ENCODE data around the gene WDR35.
"Not testable (repeated sequence)": the region's sequence is repeated elsewhere in the genome, so short reads cannot be mapped to it uniquely, and the experiment has no call there.

The WDR35 gene

DNA sequence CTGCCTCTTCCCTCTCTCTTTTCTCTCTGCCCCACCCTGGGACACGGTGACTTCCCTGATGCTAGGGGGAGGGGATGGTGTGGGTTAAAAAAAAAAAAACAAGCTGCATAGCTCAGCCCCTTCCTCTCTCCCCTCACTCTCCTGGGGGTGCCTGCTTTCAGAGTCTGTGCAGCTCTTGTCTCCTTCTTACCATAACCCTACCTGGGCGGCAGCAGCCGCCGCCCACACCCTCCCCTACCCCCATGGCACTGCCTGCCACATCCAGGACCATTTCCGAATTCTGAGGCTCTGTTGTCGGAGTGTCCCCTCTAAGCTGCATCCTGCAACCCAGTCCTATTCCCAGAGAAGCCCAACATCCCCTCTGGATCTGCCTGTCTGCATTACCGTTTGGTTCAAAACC lies 104.1 kb downstream of the WDR35 start:
- H3K9me3 ChIP-seq (ENCODE audit: low read length): no peaks in the 10 kb centered on the region
- no peaks in the 10 kb centered on the region for H3K4me1 ChIP-seq (ENCODE audit: insufficient read depth, low read length)
- H3K36me3 ChIP-seq (ENCODE audit: insufficient read depth, low read length): no peaks in the 10 kb centered on the region
- no peak overlapping the region for H3K9ac ChIP-seq (ENCODE audit: low read length)
- no peak overlapping the region for H3K27ac ChIP-seq (ENCODE audit: low read depth, low read length)
- no peak overlapping the region for H3K4me3 ChIP-seq (ENCODE audit: low read depth in 1 of 2, low read length in 2 of 2)
- H3K27me3 ChIP-seq (ENCODE audit: control insufficient read depth in 1 of 2, insufficient read depth in 2 of 2, low read length in 2 of 2): no peaks in the 10 kb centered on the region

DNA sequence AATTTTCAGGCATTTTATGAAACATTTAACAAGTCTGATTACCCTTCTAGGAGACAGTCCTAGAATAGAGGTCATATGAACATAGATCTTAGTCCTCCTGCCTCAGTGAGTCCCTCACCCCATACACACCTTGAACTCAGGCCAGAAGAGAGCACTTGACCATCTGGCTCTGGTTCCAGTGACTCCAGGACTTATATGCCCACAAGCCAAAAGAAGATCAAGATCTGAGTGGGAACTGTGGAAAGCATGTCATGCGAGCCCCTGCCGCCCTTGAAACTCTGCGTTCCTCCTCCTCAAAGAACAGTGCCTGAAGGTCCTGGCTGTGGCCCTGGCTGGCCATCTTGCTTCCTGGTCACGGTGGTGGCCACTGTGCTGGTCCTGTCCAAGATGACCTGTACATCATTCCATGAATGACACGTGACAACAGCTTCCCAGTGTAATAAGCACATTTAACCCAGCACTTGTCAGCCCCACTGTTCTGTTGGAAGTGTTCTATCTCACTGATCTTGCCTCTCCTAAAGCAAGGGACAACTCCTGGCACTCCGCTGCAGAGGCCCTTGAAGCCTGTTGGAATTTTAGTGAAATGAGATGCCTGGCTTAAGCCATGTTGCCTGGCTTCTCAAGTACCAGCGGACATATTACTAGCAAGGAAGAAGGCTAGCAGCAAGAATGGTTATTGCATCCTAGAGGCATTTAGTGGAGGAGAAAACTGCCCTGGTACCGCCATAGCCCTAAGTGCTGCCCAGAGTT lies 105.8 kb downstream of the WDR35 start:
- H3K27ac ChIP-seq (ENCODE audit: low read depth, low read length): no peak overlapping the region
- no peaks in the 10 kb centered on the region for H3K36me3 ChIP-seq (ENCODE audit: insufficient read depth, low read length)

DNA sequence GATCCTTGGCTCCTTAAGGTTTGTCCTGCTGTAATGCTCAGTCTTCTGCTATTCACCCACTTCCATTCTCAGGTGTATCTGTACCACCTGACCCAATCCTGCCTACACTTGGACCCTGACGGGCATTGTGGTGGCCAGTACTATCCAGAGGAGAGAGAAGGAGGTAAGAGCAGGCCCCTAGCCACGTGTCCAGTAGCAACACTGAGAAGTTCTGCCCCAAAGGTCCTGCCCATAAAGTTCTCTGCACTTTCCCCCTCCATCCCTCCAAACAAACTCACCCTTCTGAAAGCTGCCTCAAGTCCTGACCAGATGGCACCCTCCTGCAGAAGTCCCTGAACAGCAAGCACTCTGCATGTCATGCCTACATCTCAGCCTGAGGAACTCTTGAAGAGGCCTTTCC lies 106.4 kb downstream of the WDR35 start:
- Histone ChIP-seq H3K9me3 (ENCODE audit: low read length) (no peaks in the 10 kb centered on the region), H3K4me3 (ENCODE audit: low read depth in 1 of 2, low read length in 2 of 2) (no peak overlapping the region), H3K27ac (ENCODE audit: low read depth, low read length) (no peak overlapping the region), H3K27me3 (ENCODE audit: control insufficient read depth in 1 of 2, insufficient read depth in 2 of 2, low read length in 2 of 2) (no peaks in the 10 kb centered on the region), H3K36me3 (ENCODE audit: insufficient read depth, low read length) (no peaks in the 10 kb centered on the region), H3K9ac (ENCODE audit: low read length) (no peak overlapping the region), H3K4me1 (ENCODE audit: insufficient read depth, low read length) (no peaks in the 10 kb centered on the region)

More for the DNA sequence above, 105.8 kb downstream of the WDR35 start:
- Histone ChIP-seq H3K4me3 (ENCODE audit: low read depth in 1 of 2, low read length in 2 of 2) (no peak overlapping the region), H3K9ac (ENCODE audit: low read length) (no peak overlapping the region), H3K4me1 (ENCODE audit: insufficient read depth, low read length) (no peaks in the 10 kb centered on the region), H3K9me3 (ENCODE audit: low read length) (no peaks in the 10 kb centered on the region), H3K27me3 (ENCODE audit: control insufficient read depth in 1 of 2, insufficient read depth in 2 of 2, low read length in 2 of 2) (no peaks in the 10 kb centered on the region)

DNA sequence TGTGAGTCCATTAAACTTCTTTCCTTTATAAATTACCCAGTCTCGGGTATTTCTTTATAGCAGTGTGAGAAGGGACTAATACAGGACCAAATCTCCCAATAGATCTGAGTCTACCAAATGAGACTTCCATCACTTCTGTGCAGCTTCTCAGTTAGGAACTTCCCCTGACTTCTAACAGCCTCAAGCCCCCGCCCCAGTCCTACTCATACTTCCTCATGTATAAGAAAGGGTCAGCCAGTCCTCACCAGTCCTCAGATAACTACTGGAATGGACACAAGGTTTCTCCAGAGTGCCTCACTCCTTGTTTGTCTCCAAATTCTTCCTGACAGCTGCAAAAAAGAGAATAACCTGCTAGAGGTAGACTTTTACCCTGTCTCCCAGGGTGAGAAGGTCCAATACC lies 107.6 kb downstream of the WDR35 start:
- Histone ChIP-seq H3K27ac (ENCODE audit: low read depth, low read length) (no peak overlapping the region), H3K4me3 (ENCODE audit: low read depth in 1 of 2, low read length in 2 of 2) (no peak overlapping the region), H3K36me3 (ENCODE audit: insufficient read depth, low read length) (no peaks in the 10 kb centered on the region), H3K4me1 (ENCODE audit: insufficient read depth, low read length) (no peaks in the 10 kb centered on the region), H3K9me3 (ENCODE audit: low read length) (no peaks in the 10 kb centered on the region), H3K9ac (ENCODE audit: low read length) (no peak overlapping the region), H3K27me3 (ENCODE audit: control insufficient read depth in 1 of 2, insufficient read depth in 2 of 2, low read length in 2 of 2) (no peaks in the 10 kb centered on the region)

DNA sequence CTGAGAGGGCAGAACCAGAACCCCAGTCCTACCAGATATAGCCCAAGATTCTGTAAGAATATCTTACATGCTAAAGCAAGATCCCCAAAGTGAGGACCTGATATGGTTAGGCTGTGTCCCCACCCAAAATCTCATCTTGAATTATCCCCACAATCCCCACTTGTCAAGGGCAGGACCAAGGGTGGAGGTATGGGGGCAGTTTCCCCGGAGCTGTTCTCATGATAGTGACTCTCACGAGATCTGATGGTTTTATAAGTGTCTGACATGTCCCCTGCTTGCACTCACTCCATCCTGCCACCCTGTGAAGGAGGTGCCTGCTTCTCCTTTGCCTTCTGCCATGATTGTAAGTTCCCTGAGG lies 108.0 kb downstream of the WDR35 start:
- Histone ChIP-seq H3K9ac (ENCODE audit: low read length) (no peak overlapping the region), H3K9me3 (ENCODE audit: low read length) (no peaks in the 10 kb centered on the region), H3K4me1 (ENCODE audit: insufficient read depth, low read length) (no peaks in the 10 kb centered on the region), H3K36me3 (ENCODE audit: insufficient read depth, low read length) (no peaks in the 10 kb centered on the region), H3K4me3 (ENCODE audit: low read depth in 1 of 2, low read length in 2 of 2) (no peak overlapping the region), H3K27ac (ENCODE audit: low read depth, low read length) (no peak overlapping the region), H3K27me3 (ENCODE audit: control insufficient read depth in 1 of 2, insufficient read depth in 2 of 2, low read length in 2 of 2) (no peaks in the 10 kb centered on the region)

DNA sequence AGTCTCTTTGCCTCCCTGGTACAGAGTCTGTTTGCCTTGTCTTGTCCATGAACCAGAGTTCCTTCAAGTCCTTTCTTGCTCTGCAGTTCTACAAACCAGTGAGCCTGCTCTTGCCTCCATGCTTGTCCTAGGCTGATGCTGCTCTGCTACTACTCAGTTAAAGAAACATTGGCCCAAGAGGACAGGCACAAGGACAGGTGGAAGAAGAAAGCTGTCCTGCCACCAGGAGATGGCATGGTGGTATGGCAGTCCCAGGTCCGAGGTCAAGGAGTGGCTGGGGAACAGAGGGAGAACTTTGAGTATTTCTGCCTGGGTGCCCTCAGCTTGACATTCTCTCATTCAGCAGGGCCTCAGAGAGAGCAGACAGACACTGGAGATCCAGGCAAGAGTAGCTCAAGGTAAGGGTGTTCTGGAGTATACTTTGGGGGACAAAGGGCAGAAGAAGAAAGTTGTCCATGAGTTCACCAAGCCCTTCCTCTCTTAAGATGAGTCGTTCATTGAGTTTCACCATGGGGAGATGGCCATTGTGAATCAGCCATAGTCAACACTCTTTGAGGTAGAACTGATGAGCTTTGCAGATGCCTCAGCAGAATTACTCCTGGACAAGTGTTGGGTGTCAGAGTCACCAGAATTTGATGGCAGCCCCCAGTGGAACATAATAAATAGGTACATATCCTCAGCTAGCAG lies 108.5 kb downstream of the WDR35 start:
- Histone ChIP-seq H3K36me3 (ENCODE audit: insufficient read depth, low read length) (no peaks in the 10 kb centered on the region), H3K4me3 (ENCODE audit: low read depth in 1 of 2, low read length in 2 of 2) (no peak overlapping the region), H3K27me3 (ENCODE audit: control insufficient read depth in 1 of 2, insufficient read depth in 2 of 2, low read length in 2 of 2) (no peaks in the 10 kb centered on the region), H3K9ac (ENCODE audit: low read length) (no peak overlapping the region), H3K4me1 (ENCODE audit: insufficient read depth, low read length) (no peaks in the 10 kb centered on the region), H3K27ac (ENCODE audit: low read depth, low read length) (no peak overlapping the region), H3K9me3 (ENCODE audit: low read length) (no peaks in the 10 kb centered on the region)

DNA sequence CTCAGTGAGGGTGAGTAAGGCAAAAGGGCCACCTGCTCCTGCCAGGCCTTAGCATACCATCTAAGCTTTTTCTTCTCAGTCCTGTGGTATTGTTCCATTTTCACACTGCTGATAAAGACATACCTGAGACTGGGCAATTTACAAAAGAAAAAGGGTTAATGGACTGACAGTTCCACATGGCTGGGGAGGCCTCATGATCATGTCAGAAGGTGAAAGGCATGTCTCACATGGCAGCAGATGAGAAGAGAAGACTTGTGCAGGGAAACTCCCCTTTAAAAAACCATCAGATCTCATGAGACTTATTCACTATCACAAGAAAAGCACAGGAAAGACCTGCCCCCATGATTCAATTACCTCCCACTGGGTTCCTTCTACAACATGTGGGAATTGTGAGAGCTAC lies 109.7 kb downstream of the WDR35 start:
- not testable (repeated sequence) for H3K9me3 ChIP-seq (ENCODE audit: low read length); H3K4me1 ChIP-seq (ENCODE audit: insufficient read depth, low read length); H3K27me3 ChIP-seq (ENCODE audit: control insufficient read depth in 1 of 2, insufficient read depth in 2 of 2, low read length in 2 of 2); H3K36me3 ChIP-seq (ENCODE audit: insufficient read depth, low read length); H3K4me3 ChIP-seq (ENCODE audit: low read depth in 1 of 2, low read length in 2 of 2); H3K27ac ChIP-seq (ENCODE audit: low read depth, low read length); H3K9ac ChIP-seq (ENCODE audit: low read length)

DNA sequence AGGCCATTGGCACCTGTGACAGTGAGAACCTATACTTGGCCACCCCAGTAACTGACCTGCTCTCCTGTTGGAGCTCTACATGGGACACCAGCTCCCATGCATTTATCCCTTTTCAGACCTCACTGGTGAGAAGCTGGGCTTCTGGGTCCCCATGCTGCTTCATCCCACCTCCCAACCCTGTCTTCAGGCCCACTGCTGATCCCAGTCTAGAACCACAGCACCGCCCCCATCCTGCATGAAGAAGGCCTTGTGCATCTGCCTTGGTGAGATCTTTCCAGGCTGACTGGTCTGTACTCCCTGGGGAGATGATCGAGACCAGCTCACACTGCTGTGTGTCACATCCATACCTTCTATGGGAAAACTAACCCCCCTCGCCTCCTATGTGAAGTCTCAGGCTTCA lies 110.8 kb downstream of the WDR35 start:
- H3K9ac ChIP-seq (ENCODE audit: low read length): no peak overlapping the region
- H3K27ac ChIP-seq (ENCODE audit: low read depth, low read length): no peak overlapping the region
- no peaks in the 10 kb centered on the region for H3K27me3 ChIP-seq (ENCODE audit: control insufficient read depth in 1 of 2, insufficient read depth in 2 of 2, low read length in 2 of 2)
- H3K4me1 ChIP-seq (ENCODE audit: insufficient read depth, low read length): no peaks in the 10 kb centered on the region
- H3K4me3 ChIP-seq (ENCODE audit: low read depth in 1 of 2, low read length in 2 of 2): no peak overlapping the region
- no peaks in the 10 kb centered on the region for H3K9me3 ChIP-seq (ENCODE audit: low read length)
- no peaks in the 10 kb centered on the region for H3K36me3 ChIP-seq (ENCODE audit: insufficient read depth, low read length)

DNA sequence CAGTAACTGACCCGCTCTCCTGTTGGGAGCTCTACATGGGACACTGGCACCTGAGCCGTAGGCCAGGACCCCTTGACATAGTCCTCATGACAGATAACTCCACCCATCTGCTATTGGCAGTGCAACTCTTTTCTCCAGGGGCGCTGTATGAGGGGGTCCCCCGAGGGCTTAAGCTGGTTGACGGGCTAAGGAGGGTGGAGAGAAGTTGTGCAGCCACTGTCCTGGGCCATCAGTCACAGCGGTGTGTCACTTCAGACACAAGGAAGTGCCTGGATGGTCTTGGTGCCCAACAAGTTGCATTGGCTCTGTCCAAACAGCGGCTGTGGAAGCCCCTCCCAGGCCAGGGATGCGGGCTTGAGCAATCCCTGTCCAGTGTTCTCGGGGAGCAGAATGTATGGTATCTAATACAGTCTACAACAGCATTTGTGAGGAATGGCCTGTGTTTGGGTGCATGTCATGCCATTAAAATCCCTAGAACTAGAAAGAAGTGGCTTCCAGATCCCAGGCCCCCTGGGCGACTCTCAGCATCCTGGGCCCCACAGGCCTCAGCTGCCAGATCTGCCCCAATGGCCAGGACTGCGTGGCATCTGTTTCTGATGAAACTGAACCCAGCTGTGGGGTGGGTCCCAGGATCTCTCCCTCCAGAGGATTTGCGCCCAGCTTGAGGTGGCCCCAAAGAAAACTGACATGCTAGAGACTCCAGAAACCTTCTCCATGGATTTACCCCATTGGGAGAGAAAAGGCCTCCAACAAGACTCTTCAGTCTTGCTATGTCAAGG lies 111.4 kb downstream of the WDR35 start:
- H3K4me1 ChIP-seq (ENCODE audit: insufficient read depth, low read length): no peaks in the 10 kb centered on the region
- no peak overlapping the region for H3K4me3 ChIP-seq (ENCODE audit: low read depth in 1 of 2, low read length in 2 of 2)
- no peak overlapping the region for H3K27ac ChIP-seq (ENCODE audit: low read depth, low read length)
- no peaks in the 10 kb centered on the region for H3K9me3 ChIP-seq (ENCODE audit: low read length)
- H3K27me3 ChIP-seq (ENCODE audit: control insufficient read depth in 1 of 2, insufficient read depth in 2 of 2, low read length in 2 of 2): no peaks in the 10 kb centered on the region
- no peak overlapping the region for H3K9ac ChIP-seq (ENCODE audit: low read length)
- no peaks in the 10 kb centered on the region for H3K36me3 ChIP-seq (ENCODE audit: insufficient read depth, low read length)

DNA sequence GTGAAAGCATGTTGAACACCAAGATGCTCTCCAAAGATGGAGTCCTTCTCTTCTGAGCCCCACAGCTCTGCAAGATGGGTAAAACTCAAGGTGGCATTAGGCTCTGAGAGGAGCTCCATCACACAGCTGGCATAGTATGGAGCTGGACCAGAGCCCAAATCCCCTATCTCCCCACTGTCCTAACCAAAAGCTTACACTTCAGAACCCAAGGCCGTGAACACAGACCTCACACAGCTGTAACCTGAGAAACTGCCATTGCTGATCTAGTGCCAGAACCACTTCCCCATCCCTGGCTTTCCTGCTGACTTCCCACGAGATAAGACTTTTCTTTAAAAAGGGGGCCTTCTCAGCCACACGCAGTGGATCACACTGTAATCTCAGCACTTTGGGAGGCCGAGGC lies 113.2 kb downstream of the WDR35 start:
- no peaks in the 10 kb centered on the region for H3K9me3 ChIP-seq (ENCODE audit: low read length)
- H3K4me1 ChIP-seq (ENCODE audit: insufficient read depth, low read length): no peaks in the 10 kb centered on the region
- H3K4me3 ChIP-seq (ENCODE audit: low read depth in 1 of 2, low read length in 2 of 2): no peak overlapping the region
- no peaks in the 10 kb centered on the region for H3K27me3 ChIP-seq (ENCODE audit: control insufficient read depth in 1 of 2, insufficient read depth in 2 of 2, low read length in 2 of 2)
- no peak overlapping the region for H3K27ac ChIP-seq (ENCODE audit: low read depth, low read length)
- H3K9ac ChIP-seq (ENCODE audit: low read length): no peak overlapping the region
- no peaks in the 10 kb centered on the region for H3K36me3 ChIP-seq (ENCODE audit: insufficient read depth, low read length)

DNA sequence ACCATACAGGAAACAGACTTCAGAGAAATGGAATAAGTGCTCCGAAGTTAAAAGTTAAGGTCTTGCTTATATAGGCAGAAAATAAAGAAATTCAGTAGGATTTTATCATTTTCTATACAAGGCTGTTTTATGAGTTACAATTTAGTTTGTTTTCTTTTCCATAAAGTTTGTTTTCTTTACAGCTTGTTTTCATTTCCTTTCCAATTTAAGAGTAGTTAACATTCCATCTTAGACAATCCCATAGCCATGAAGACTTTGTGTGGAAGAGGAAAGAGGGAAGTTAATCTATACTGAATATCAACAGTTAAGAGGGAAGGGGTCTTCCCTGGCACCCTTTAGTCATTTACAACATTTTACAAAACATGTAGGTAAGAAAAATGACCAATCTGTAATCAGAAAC lies 114.6 kb downstream of the WDR35 start:
- H3K27me3 ChIP-seq (ENCODE audit: control insufficient read depth in 1 of 2, insufficient read depth in 2 of 2, low read length in 2 of 2): no peaks in the 10 kb centered on the region
- H3K27ac ChIP-seq (ENCODE audit: low read depth, low read length): no peak overlapping the region
- H3K9ac ChIP-seq (ENCODE audit: low read length): no peak overlapping the region
- H3K4me1 ChIP-seq (ENCODE audit: insufficient read depth, low read length): no peaks in the 10 kb centered on the region
- H3K9me3 ChIP-seq (ENCODE audit: low read length): no peaks in the 10 kb centered on the region
- no peak overlapping the region for H3K4me3 ChIP-seq (ENCODE audit: low read depth in 1 of 2, low read length in 2 of 2)
- H3K36me3 ChIP-seq (ENCODE audit: insufficient read depth, low read length): no peaks in the 10 kb centered on the region

Data from muscle layer of colon (tissue), 2 donors.